Stomach smooth muscle (tissue), 2 donors: Measurements from ENCODE around the gene TNFRSF4.

Source experiments
- H3K27ac ChIP-seq: one replicate; pipeline ENCODE4 v1.7.0; 2013; ENCODE audit warnings: mild to moderate bottlenecking, low read length, inconsistent platforms
- H3K27me3 ChIP-seq, 2 donors: one replicate each; pipeline ENCODE4 v1.7.0; 2013; ENCODE audit warnings: low read length in 2 of 2; ENCODE audit not compliant: insufficient read depth in 2 of 2, control insufficient read depth in 1 of 2
- H3K36me3 ChIP-seq, 2 donors: one replicate each; pipeline ENCODE4 v1.7.0; 2013; ENCODE audit warnings: low read length in 2 of 2; ENCODE audit not compliant: control insufficient read depth in 2 of 2, insufficient read depth in 2 of 2
- H3K4me1 ChIP-seq: one replicate; pipeline ENCODE4 v1.7.0; 2013; ENCODE audit warnings: low read length; ENCODE audit not compliant: control insufficient read depth, insufficient read depth
- H3K4me3 ChIP-seq, 2 donors: one replicate each; pipeline ENCODE4 v1.7.0; 2013; ENCODE audit warnings: low read length in 2 of 2
- H3K9ac ChIP-seq, 2 donors: one replicate each; pipeline ENCODE4 v1.7.0; 2013; ENCODE audit warnings: low read length in 2 of 2, mild to moderate bottlenecking in 1 of 2
- H3K9me3 ChIP-seq, 2 donors: one replicate each; pipeline ENCODE4 v1.7.0; 2013; ENCODE audit warnings: low read length in 2 of 2; ENCODE audit not compliant: control insufficient read depth in 2 of 2
- donor health status: healthy.
- donor health status: Pancreatic carcinoma.

The TNFRSF4 gene

DNA sequence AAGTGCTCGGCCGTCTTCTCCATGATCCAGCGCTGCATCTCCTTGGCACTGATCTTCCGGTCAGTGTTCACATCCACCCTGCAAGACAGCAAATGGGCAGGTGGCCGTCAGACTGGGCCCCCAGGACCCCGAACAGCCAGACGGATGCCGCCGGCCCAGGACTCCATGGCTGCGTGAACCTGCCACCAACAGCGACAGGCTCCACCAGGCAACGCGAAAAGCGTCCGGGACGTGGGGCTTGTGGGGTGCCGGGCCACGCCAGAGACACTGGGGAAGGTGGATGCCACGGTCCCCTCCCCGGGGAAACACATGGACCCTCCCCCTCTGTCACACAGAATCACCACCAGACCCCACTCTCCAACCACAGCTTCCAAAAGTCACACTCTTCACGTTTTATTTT lies 9.9 kb upstream of the TNFRSF4 start:
- no peaks in the 10 kb centered on the region for H3K9me3 ChIP-seq
- no peak overlapping the region for H3K4me3 ChIP-seq
- no peak overlapping the region for H3K27ac ChIP-seq
- H3K4me1 ChIP-seq = peaks cover 3% of the 10 kb centered on the region
- H3K36me3 ChIP-seq = peaks cover 25 to 31% of the 10 kb centered on the region in 2 donors
- H3K9ac ChIP-seq = no peak overlapping the region
- H3K27me3 ChIP-seq = no peaks in the 10 kb centered on the region

GRCh38 chr1:1223321-1223720 lies 9.4 kb upstream of the TNFRSF4 start:
- Histone ChIP-seq H3K9me3 (no peaks in the 10 kb centered on the region), H3K4me3 (no peak overlapping the region), H3K27ac (no peak overlapping the region), H3K9ac (no peak overlapping the region), H3K27me3 (no peaks in the 10 kb centered on the region), H3K36me3 (peaks cover 24 to 31% of the 10 kb centered on the region in 2 donors), H3K4me1 (peaks cover under 1% of the 10 kb centered on the region)

DNA sequence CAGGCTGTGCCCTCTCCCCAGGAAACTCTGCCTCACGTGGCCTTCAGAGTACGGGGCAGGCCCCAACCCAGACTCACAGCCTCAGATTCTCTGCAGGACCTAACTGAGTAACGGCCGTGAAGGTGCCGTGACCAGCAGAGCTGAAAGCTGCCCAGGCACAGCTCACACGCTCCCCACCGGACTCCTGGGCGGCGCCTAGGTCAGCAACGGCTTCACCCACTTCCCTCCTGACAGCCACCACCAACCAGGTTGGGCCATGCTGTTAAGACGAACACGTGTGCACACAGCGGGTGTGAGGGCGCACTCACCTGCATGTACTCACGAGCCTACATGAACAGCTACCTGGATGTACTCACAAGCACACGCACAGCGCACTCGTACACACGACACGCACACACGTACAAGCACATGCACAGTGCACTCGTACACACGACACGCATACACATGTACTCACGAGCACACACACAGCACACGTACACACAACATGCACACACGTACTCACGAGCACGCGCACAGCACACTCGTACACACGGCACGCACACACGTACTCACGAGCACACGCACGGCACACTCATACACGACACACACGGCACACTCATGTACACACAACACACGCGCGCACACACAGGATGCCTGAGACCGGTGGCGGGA lies 8.7 kb upstream of the TNFRSF4 start:
- H3K4me3 ChIP-seq = no peak overlapping the region
- H3K27ac ChIP-seq = no peak overlapping the region
- H3K27me3 ChIP-seq = no peaks in the 10 kb centered on the region
- H3K9ac ChIP-seq = no peak overlapping the region
- peaks cover 21 to 31% of the 10 kb centered on the region in 2 donors for H3K36me3 ChIP-seq
- no peaks in the 10 kb centered on the region for H3K9me3 ChIP-seq
- H3K4me1 ChIP-seq = no peaks in the 10 kb centered on the region

- no peak overlapping the region for H3K9ac ChIP-seq
- H3K27me3 ChIP-seq = no peaks in the 10 kb centered on the region
- no peak overlapping the region for H3K4me3 ChIP-seq
- no peaks in the 10 kb centered on the region for H3K9me3 ChIP-seq
- H3K36me3 ChIP-seq = peaks cover 21 to 30% of the 10 kb centered on the region in 2 donors
- H3K4me1 ChIP-seq = no peaks in the 10 kb centered on the region
- H3K27ac ChIP-seq = no peak overlapping the region
Observed at GRCh38 chr1:1221887-1222574, 8.1 kb upstream of the TNFRSF4 start.

GRCh38 chr1:1220197-1220596 lies 6.2 kb upstream of the TNFRSF4 start:
- Histone ChIP-seq H3K27ac (no peak overlapping the region), H3K9ac (no peak overlapping the region), H3K9me3 (no peaks in the 10 kb centered on the region), H3K4me1 (peaks cover 4% of the 10 kb centered on the region), H3K27me3 (no peaks in the 10 kb centered on the region), H3K36me3 (peaks cover 17 to 32% of the 10 kb centered on the region in 2 donors), H3K4me3 (no peak overlapping the region)

- Histone ChIP-seq H3K4me3 (no peak overlapping the region), H3K27ac (no peak overlapping the region), H3K36me3 (peaks cover 17 to 26% of the 10 kb centered on the region in 2 donors), H3K9ac (no peak overlapping the region), H3K4me1 (peaks cover 6% of the 10 kb centered on the region), H3K9me3 (no peaks in the 10 kb centered on the region), H3K27me3 (no peaks in the 10 kb centered on the region)
Observed at GRCh38 chr1:1219341-1219740, 5.4 kb upstream of the TNFRSF4 start.

GRCh38 chr1:1218524-1219200 lies 4.7 kb upstream of the TNFRSF4 start:
- Histone ChIP-seq H3K27me3 (no peaks in the 10 kb centered on the region), H3K4me3 (no peak overlapping the region), H3K4me1 (peaks cover 6% of the 10 kb centered on the region), H3K9me3 (no peaks in the 10 kb centered on the region), H3K9ac (no peak overlapping the region), H3K36me3 (peaks cover 17 to 26% of the 10 kb centered on the region in 2 donors), H3K27ac (no peak overlapping the region)

DNA sequence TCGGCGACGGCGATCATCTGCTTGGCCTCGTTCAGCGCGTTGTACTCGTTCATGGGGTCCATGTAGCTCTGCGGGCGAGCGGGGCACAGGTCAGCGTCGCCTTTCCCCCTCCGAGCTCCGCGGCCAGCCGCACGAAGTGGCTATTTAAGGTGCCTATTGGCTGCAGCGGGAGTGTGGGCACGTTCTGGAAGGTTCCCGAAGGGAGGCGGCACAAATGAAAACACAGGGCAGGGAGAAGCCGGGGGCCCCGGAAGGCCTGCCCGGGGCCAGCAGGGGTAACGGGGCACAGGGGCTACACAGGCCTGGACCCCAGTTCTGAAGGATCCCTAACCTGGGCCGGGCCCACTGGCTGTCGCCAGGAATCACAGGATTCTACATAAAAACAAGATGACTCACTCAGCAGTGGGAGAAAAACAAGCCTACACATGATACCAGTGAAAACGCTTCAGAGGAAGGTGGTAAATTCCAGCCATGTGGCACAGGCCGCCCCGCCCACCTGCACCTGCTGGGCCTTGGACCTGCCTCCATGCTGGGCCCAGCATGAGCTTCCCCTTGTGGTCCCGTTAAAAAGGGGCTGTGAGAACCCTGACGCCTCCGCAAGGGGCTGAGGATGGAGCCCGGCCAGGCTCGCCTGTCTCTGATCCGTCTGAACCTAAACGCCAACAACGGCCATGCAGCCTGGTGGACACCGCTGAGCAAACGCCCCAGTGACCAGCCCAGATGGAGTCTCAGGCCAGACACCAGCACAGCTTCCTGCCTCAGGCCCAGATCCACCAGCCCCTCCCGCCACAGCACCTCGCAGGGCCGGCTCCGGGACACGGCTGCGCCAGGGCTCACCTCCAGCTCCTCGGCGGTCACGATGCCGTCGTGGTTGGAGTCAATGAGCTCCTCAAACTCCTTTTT lies 3.9 kb upstream of the TNFRSF4 start:
- Histone ChIP-seq H3K4me3 (no peak overlapping the region), H3K27ac (no peak overlapping the region), H3K4me1 (peaks cover 6% of the 10 kb centered on the region), H3K36me3 (peaks cover 13 to 23% of the 10 kb centered on the region in 2 donors), H3K9ac (no peak overlapping the region), H3K9me3 (no peaks in the 10 kb centered on the region), H3K27me3 (no peaks in the 10 kb centered on the region)

GRCh38 chr1:1216770-1217620 lies 3.0 kb upstream of the TNFRSF4 start:
- Histone ChIP-seq H3K27me3 (no peaks in the 10 kb centered on the region), H3K4me1 (peaks cover 6% of the 10 kb centered on the region), H3K9me3 (no peaks in the 10 kb centered on the region), H3K27ac (no peak overlapping the region), H3K4me3 (no peak overlapping the region), H3K9ac (no peak overlapping the region), H3K36me3 (peaks cover 8 to 16% of the 10 kb centered on the region in 2 donors)
